GM12878 (cell line): ENCODE results near the gene ABCG4. TPM values are rescaled to one million over a fixed set of nuclear protein-coding genes. Genes with fewer than 3 reads are reported as not detected.

ENCODE experiments used
- ATAC-seq: fragments of 200-7000 bp; cut with Tn5 transposase; 3 replicates; pipeline ENCODE4 v1.9.1; 2020; ENCODE audit warnings: mild to moderate bottlenecking, moderate library complexity
- BruUV-seq: library from RNA; stranded (reverse); fragments of 400-500 nt; replicated peaks from 2 replicates; lab custom pipeline; 2021; lab: Mats Ljungman, UMichigan
- CTCF ChIA-PET: fragments of 300-600 bp; sonication (Branson Sonifier 250); formaldehyde crosslinking; extraction: SDS; loops from one replicate; lab custom pipeline; 2021; ENCODE audit warnings: inconsistent platforms; lab: Yijun Ruan, JAX
- POLR2A ChIA-PET: fragments of 350-600 bp; formaldehyde crosslinking; extraction: SDS; loops from one replicate; lab custom pipeline; 2021; ENCODE audit warnings: inconsistent platforms; lab: Charles Lee
- RAD21 ChIA-PET: fragments of 300-600 bp; sonication (Branson Sonifier 250); formaldehyde crosslinking; loops from one replicate; lab custom pipeline; 2023; ENCODE audit warnings: antibody characterized with exemption; ENCODE audit not compliant: unreplicated experiment; lab: Charles Lee
- SMC1A ChIA-PET: fragments of 300-600 bp; sonication (Branson Sonifier 250); formaldehyde crosslinking; loops from one replicate; lab custom pipeline; 2023; ENCODE audit not compliant: unreplicated experiment, uncharacterized antibody; lab: Charles Lee
- DNase-seq: peaks from one replicate; pipeline ENCODE4 v3.0.0-alpha.2; 2011; ENCODE audit warnings: low read depth, low spot score
- FAIRE-seq: peaks from 3 replicates; lab custom pipeline; 2011; peaks lifted over from hg19 to GRCh38; lab: Jason Lieb, UNC
- H2AFZ ChIP-seq: 2 replicates; pipeline ENCODE4 v1.6.0; 2011; ENCODE audit warnings: low read depth, low read length, control low read depth; ENCODE audit not compliant: control insufficient read depth
- H3K27ac ChIP-seq: 2 replicates; pipeline ENCODE4 v1.5.1; 2011; ENCODE audit warnings: control low read depth; ENCODE audit not compliant: control insufficient read depth, insufficient read depth
- H3K27me3 ChIP-seq, 2 experiments: replicated peaks in 1 of 2; 2 replicates each; pipeline versions ENCODE4 v1.6.0 to v1.6.1; 2011; ENCODE audit warnings: low read length in 1 of 2; ENCODE audit not compliant: control insufficient read depth in 2 of 2, insufficient read depth in 2 of 2
- H3K36me3 ChIP-seq, 2 experiments: 2 replicates each; pipeline ENCODE4 v1.5.1; 2011; ENCODE audit warnings: low read length in 1 of 2; ENCODE audit not compliant: control insufficient read depth in 2 of 2, insufficient read depth in 2 of 2
- H3K4me1 ChIP-seq: 2 replicates; pipeline ENCODE4 v1.6.1; 2011; ENCODE audit warnings: mild to moderate bottlenecking, low read length, moderate library complexity, mixed read lengths; ENCODE audit not compliant: control insufficient read depth, insufficient read depth
- H3K4me2 ChIP-seq: 2 replicates; pipeline ENCODE4 v1.6.0; 2011; ENCODE audit warnings: control low read depth; ENCODE audit not compliant: control insufficient read depth, insufficient read depth
- H3K4me3 ChIP-seq: fragments of 200-600 bp; sonication (generic); 2 replicates; pipeline ENCODE4 v1.5.1; 2016
- H3K79me2 ChIP-seq: 2 replicates; pipeline ENCODE4 v1.6.0; 2011; ENCODE audit warnings: low read length; ENCODE audit not compliant: control insufficient read depth, insufficient read depth
- H3K9ac ChIP-seq: 2 replicates; pipeline ENCODE4 v1.8.0; 2011; ENCODE audit warnings: low read length, control low read depth, mixed read lengths; ENCODE audit not compliant: control insufficient read depth, insufficient read depth
- H3K9me3 ChIP-seq: replicated peaks from 3 replicates; pipeline ENCODE4 v1.5.1; 2011; ENCODE audit warnings: mild to moderate bottlenecking, low read length; ENCODE audit not compliant: control insufficient read depth, insufficient read depth
- H4K20me1 ChIP-seq: 2 replicates; pipeline ENCODE4 v1.6.0; 2011; ENCODE audit not compliant: control insufficient read depth, insufficient read depth
- EED ChIP-seq: sonication (generic); IDR thresholded peaks from 2 replicates; pipeline ENCODE4 v1.6.1; 2016; ENCODE audit warnings: antibody characterized with exemption, low read depth
- MYC ChIP-seq: IDR thresholded peaks from 2 replicates; pipeline ENCODE4 v1.6.1; 2011; ENCODE audit warnings: mild to moderate bottlenecking, low read length, moderate library complexity, inconsistent platforms; ENCODE audit not compliant: insufficient read depth, insufficient replicate concordance, insufficient read length, severe bottlenecking
- PBX3 ChIP-seq: IDR thresholded peaks from 2 replicates; pipeline ENCODE4 v1.6.1; 2011; ENCODE audit warnings: mild to moderate bottlenecking, low read depth, low read length, moderate library complexity; ENCODE audit not compliant: insufficient replicate concordance
- SP1 ChIP-seq: IDR thresholded peaks from one replicate; pipeline ENCODE4 v1.6.1; 2011; ENCODE audit warnings: low read depth, low read length
- SREBF1 ChIP-seq: IDR thresholded peaks from 2 replicates; pipeline ENCODE4 v1.6.1; 2012; ENCODE audit warnings: mild to moderate bottlenecking, low read length
- ZBED1 ChIP-seq: IDR thresholded peaks from 2 replicates; pipeline ENCODE4 v1.6.1; 2016; ENCODE audit warnings: borderline replicate concordance
- ZNF592 ChIP-seq: fragments of 450-650 bp; IDR thresholded peaks from 2 replicates; pipeline ENCODE4 v1.6.1; 2017; ENCODE audit warnings: mild to moderate bottlenecking, moderate library complexity
- WGBS: methylation state at CpG from one replicate; pipeline ENCODE4 v1.1.6; 2016; ENCODE audit warnings: low lambda C conversion rate; ENCODE audit not compliant: insufficient replicate concordance, insufficient coverage; ENCODE audit errors: missing lambda C conversion rate; 5-methylcytosine and 5-hydroxymethylcytosine counted together
- in situ Hi-C: fragments of 300-500 bp; cut with MboI; formaldehyde crosslinking; loops from 9 replicates; pipeline ENCODE4 v1.14.3; 2018; ENCODE audit warnings: mixed read lengths
- intact Hi-C: fragments of 100-400 bp; cut with micrococcal nuclease; formaldehyde crosslinking; loops from one replicate; pipeline ENCODE4 v1.14.2; 2022; ENCODE audit not compliant: unreplicated experiment
- polyA plus RNA-seq, 11 experiments: library from polyadenylated mRNA; depleted of rRNA in 4 of 11; unstranded in 6 of 11; stranded (reverse) in 5 of 11; fragments of >200 nt; fragmentation: Nextera tagmentation in 4 of 11; fragmentation: Illumina TruSeq in 1 of 11; extraction: Ambion mirVana in 4 of 11; extraction: Trizol in 1 of 11; gene quantifications; 1 replicate in 1 of 11; 2 replicates in 10 of 11; pipeline versions ENCODE4 v1.2.1 to v1.2.3, GENCODE V29; 2011 to 2016; ENCODE audit warnings: inconsistent platforms in 2 of 11, missing spikeins in 2 of 11, low read depth in 1 of 11
- total RNA-seq, 4 experiments: library from RNA; depleted of rRNA in 3 of 4; stranded (reverse); fragments of >200 nt in 3 of 4; fragmentation: Illumina TruSeq in 1 of 4; extraction: Trizol in 1 of 4; gene quantifications; 2 replicates each; pipeline versions ENCODE4 v1.2.1 to v1.2.3, GENCODE V29; 2013 to 2021

ABCG4 gene
- total and polyA plus RNA-seq, 10 of the 15 experiments (the other 5 are each of a cell fraction or from before 2014, with no cell fraction given): not detected

- peaks cover 26% of the 10 kb centered on the region for H3K79me2 ChIP-seq
- no peak overlapping the region for H2AFZ ChIP-seq
- ChIA-PET CTCF (interaction anchor here (0.6 to 2.2 kb wide), 4 partner anchors 9 to 227 kb away, joined by 3 to 5 read pairs (median 4); partner anchors contain the start of gene HINFP), RAD21 (no interaction called here), SMC1A (interaction anchor here (1.0 kb wide), 1 partner anchor 10 kb away, joined by 4 read pairs; the partner anchor contains the start of gene HINFP), POLR2A (interaction anchor here (1.0 to 7.2 kb wide), 3 partner anchors 10 to 26 kb away, joined by 3 to 76 read pairs (median 4); partner anchors contain the start of gene HINFP)
- no TSS peak for BruUV-seq
- no peak for ATAC-seq
- intact Hi-C loops (no loop called here), in situ Hi-C loops (no loop called here)
- H3K4me3 ChIP-seq: no peak overlapping the region
- no peaks in the 10 kb centered on the region for H3K27me3 ChIP-seq
- WGBS: 93% methylated on average over 11 of the region's 11 CpGs
- no peaks in the 10 kb centered on the region for H4K20me1 ChIP-seq
- H3K27ac ChIP-seq: no peak overlapping the region
- H3K9me3 ChIP-seq: no peaks in the 10 kb centered on the region
- DNase-seq: no peak
- no peak overlapping the region for H3K4me2 ChIP-seq
- no peak for TF ChIP-seq EED
- no peak for TF ChIP-seq SP1
- no peak for TF ChIP-seq PBX3
- TF ChIP-seq ZNF592: no peak
- no peak for TF ChIP-seq SREBF1
- no peak for TF ChIP-seq ZBED1
- no peak for TF ChIP-seq MYC
- H3K4me1 ChIP-seq: peaks cover 12% of the 10 kb centered on the region
- no peak overlapping the region for H3K9ac ChIP-seq
- H3K36me3 ChIP-seq: peaks cover 19 to 22% of the 10 kb centered on the region in 2 experiments
- no peak for FAIRE-seq
Observed at GRCh38 chr11:119111361-119111925, 37.4 kb upstream of the ABCG4 start.
